Measurements from ENCODE around the gene RBM4B.

RBM4B gene

DNA sequence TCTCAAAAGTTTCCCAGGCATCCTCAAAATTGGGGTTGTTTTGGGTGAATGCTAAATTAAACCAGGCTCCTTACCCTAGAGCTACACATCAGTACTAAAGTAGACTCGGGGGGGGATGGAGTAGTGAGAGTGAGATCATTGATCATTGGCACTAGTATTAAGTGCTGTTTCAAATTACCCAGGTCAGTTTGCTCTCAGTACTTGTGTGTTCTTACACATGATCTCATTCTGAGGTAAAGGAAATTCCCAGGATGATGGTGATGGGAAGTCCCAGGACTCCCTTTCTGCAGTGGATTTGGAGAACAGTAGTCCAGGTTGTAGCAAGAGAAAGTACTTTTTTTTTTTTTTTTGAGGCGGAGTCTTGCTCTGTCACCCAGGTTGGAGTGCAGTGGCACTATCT, 26.7 kb downstream of the RBM4B start:
- 0 out of 2 replicates have a peak, but pooled peaks have one; percentile 18 for TF ChIP-seq POLR2AphosphoS5 (IDR thresholded peaks at IDR 0.05; ENCODE audit: low read depth, low read length)
- TF ChIP-seq TAF1 (IDR thresholded peaks at IDR 0.05; ENCODE audit: borderline replicate concordance, insufficient read depth, low read length) = no peak

GRCh38 chr11:66649903-66650302, 27.8 kb downstream of the RBM4B start:
- TF ChIP-seq TAF1 (IDR thresholded peaks at IDR 0.05; ENCODE audit: borderline replicate concordance, insufficient read depth, low read length) = no peak
- no peak for TF ChIP-seq POLR2AphosphoS5 (IDR thresholded peaks at IDR 0.05; ENCODE audit: low read depth, low read length)

DNA sequence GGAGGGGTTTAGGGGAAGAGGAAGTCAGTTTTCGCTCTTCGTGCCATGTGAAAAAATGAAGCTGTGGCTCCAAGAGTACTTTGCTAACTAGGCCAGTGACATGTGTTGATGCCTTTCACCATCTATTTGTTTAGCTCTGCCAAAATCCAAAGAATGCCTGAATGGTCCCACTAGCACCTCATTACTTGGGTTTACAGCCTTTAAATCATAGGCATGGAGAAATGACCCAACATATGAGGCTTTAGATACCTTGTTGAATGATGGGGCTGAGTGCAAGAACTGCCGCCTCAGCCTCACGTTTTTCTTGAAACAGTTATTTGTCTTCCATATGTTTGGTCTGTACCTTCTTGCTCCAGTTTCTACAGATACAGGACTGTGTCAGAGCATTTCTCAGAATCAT, 30.9 kb downstream of the RBM4B start:
- TF ChIP-seq POLR2AphosphoS5 (IDR thresholded peaks at IDR 0.05; ENCODE audit: low read depth, low read length) (no peak), SIN3A (IDR thresholded peaks at IDR 0.05; ENCODE audit: borderline replicate concordance, insufficient read depth, low read length) (no peak), FOXP2 (optimal IDR thresholded peaks at IDR 0.05; ENCODE audit: borderline replicate concordance, extremely low read depth, extremely low read length, insufficient read depth) (no peak), TAF1 (IDR thresholded peaks at IDR 0.05; ENCODE audit: borderline replicate concordance, insufficient read depth, low read length) (no peak)
- TF ChIP-seq, protein P1, sequence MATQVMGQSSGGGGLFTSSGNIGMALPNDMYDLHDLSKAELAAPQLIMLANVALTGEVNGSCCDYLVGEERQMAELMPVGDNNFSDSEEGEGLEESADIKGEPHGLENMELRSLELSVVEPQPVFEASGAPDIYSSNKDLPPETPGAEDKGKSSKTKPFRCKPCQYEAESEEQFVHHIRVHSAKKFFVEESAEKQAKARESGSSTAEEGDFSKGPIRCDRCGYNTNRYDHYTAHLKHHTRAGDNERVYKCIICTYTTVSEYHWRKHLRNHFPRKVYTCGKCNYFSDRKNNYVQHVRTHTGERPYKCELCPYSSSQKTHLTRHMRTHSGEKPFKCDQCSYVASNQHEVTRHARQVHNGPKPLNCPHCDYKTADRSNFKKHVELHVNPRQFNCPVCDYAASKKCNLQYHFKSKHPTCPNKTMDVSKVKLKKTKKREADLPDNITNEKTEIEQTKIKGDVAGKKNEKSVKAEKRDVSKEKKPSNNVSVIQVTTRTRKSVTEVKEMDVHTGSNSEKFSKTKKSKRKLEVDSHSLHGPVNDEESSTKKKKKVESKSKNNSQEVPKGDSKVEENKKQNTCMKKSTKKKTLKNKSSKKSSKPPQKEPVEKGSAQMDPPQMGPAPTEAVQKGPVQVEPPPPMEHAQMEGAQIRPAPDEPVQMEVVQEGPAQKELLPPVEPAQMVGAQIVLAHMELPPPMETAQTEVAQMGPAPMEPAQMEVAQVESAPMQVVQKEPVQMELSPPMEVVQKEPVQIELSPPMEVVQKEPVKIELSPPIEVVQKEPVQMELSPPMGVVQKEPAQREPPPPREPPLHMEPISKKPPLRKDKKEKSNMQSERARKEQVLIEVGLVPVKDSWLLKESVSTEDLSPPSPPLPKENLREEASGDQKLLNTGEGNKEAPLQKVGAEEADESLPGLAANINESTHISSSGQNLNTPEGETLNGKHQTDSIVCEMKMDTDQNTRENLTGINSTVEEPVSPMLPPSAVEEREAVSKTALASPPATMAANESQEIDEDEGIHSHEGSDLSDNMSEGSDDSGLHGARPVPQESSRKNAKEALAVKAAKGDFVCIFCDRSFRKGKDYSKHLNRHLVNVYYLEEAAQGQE (IDR thresholded peaks at IDR 0.05; ENCODE audit: insufficient read depth in 1 of 2, low read depth in 2 of 2, low read length in 2 of 2) = no peak

DNA sequence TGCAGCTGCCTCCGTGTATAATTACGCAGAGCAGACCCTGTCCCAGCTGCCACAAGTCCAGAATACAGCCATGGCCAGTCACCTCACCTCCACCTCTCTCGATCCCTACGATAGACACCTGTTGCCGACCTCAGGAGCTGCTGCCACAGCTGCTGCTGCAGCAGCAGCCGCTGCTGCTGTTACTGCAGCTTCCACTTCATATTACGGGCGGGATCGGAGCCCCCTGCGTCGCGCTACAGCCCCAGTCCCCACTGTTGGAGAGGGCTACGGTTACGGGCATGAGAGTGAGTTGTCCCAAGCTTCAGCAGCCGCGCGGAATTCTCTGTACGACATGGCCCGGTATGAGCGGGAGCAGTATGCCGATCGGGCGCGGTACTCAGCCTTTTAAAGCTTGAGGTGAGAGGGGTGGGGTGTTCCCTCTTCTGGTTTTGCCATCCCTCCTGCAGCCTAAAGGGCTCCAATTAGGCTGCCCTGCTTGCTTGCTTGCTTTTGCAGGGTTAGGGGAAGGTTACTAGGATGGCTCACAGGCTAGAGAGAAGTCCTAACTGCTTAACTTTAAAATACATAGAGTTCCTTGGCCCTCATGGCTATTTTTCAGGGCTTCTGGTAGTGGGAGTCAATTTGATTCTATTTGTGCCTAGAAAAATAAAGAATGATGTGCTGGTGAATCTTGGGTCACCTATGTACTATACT, 33.8 kb downstream of the RBM4B start:
- TF ChIP-seq POLR2AphosphoS5 (IDR thresholded peaks at IDR 0.05; ENCODE audit: low read depth, low read length) = peak; percentile 24; the same call in 1 of the 2 replicates
- TF ChIP-seq TAF1 (IDR thresholded peaks at IDR 0.05; ENCODE audit: borderline replicate concordance, insufficient read depth, low read length) = no peak
- TF ChIP-seq FOXP2 (optimal IDR thresholded peaks at IDR 0.05; ENCODE audit: borderline replicate concordance, extremely low read depth, extremely low read length, insufficient read depth) = no peak
- TF ChIP-seq SIN3A (IDR thresholded peaks at IDR 0.05; ENCODE audit: borderline replicate concordance, insufficient read depth, low read length) = no peak
- TF ChIP-seq, protein P1 (IDR thresholded peaks at IDR 0.05; ENCODE audit: insufficient read depth in 1 of 2, low read depth in 2 of 2, low read length in 2 of 2) = no peak

DNA sequence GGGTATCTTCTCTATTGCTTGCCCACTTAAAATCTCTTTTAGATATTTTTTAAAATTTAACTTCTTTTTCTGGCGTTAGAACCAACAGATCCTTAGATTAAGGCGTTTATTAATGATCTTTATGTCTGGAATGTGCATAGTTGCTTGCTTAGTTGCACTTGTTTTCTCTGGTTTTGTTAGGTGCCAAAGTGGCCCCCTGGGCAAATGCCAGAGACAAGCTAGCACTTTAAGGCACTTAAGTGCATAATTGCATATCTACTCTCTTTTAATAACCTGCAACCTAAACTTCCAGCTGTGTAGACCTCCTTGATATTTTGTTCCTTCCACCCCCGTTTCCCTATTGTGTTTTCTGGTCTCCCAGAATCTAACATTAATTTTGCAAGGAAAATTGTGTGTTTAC, 35.9 kb downstream of the RBM4B start:
- no peak for TF ChIP-seq FOXP2 (optimal IDR thresholded peaks at IDR 0.05; ENCODE audit: borderline replicate concordance, extremely low read depth, extremely low read length, insufficient read depth)
- no peak for TF ChIP-seq POLR2AphosphoS5 (IDR thresholded peaks at IDR 0.05; ENCODE audit: low read depth, low read length)
- TF ChIP-seq, protein P1 (IDR thresholded peaks at IDR 0.05; ENCODE audit: insufficient read depth in 1 of 2, low read depth in 2 of 2, low read length in 2 of 2) = no peak
- TF ChIP-seq SIN3A (IDR thresholded peaks at IDR 0.05; ENCODE audit: borderline replicate concordance, insufficient read depth, low read length) = no peak
- no peak for TF ChIP-seq TAF1 (IDR thresholded peaks at IDR 0.05; ENCODE audit: borderline replicate concordance, insufficient read depth, low read length)

- TF ChIP-seq SIN3A (IDR thresholded peaks at IDR 0.05; ENCODE audit: borderline replicate concordance, insufficient read depth, low read length) = 0 out of 2 replicates have a peak, but pooled peaks have one; percentile 53
- TF ChIP-seq, protein P1 (IDR thresholded peaks at IDR 0.05; ENCODE audit: insufficient read depth in 1 of 2, low read depth in 2 of 2, low read length in 2 of 2) = no peak
- TF ChIP-seq POLR2AphosphoS5 (IDR thresholded peaks at IDR 0.05; ENCODE audit: low read depth, low read length) = no peak; the same call in 1 of the 2 replicates
- peak; percentile 46; the same call in 1 of the 2 replicates for TF ChIP-seq TAF1 (IDR thresholded peaks at IDR 0.05; ENCODE audit: borderline replicate concordance, insufficient read depth, low read length)
- no peak for TF ChIP-seq FOXP2 (optimal IDR thresholded peaks at IDR 0.05; ENCODE audit: borderline replicate concordance, extremely low read depth, extremely low read length, insufficient read depth)
Measured at GRCh38 chr11:66639066-66639813, 38.4 kb downstream of the RBM4B start.

Data from PFSK-1 (cell line).